GM12891 (cell line): ENCODE results near the gene ATP1B2.

Experiments
- POLR2A ChIP-seq: IDR thresholded peaks from 2 replicates; pipeline ENCODE4 v1.6.1; 2011; ENCODE audit warnings: low read depth, low read length, control low read depth
- POLR2AphosphoS5 ChIP-seq: IDR thresholded peaks from 2 replicates; pipeline ENCODE4 v1.6.1; 2011; ENCODE audit warnings: low read depth, low read length, control low read depth

DNA sequence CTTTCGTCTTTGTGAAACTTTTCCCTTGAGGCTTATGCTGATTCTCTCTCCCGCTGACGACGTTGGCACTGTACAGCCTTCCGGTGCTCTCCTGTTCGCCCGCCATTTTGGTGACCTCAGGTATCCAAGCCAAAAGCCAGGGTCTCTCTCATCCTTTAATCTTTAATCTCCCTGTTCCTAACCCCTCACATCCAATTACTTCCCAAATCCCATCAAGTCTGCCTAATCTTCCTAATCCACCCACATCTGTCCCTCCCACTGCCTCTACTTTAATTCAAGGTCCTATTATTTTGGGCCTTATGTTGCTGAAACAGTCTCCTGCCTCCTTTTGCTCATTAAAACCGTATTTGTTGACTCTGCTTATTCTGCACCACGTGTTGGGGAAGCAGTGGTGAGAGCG is 44.9 kb downstream of the ATP1B2 start:
- TF ChIP-seq POLR2A = no peak
- no peak for TF ChIP-seq POLR2AphosphoS5
